Nephron (organoid): ENCODE measurements around the gene FBXW4.

ENCODE experiments used
- H3K27ac Mint-ChIP-seq, 3 experiments: 2 replicates each; pipeline ENCODE4 v1.8.0; 2020; ENCODE audit warnings: mixed read lengths in 3 of 3, mild to moderate bottlenecking in 2 of 3, moderate library complexity in 1 of 3
- H3K27me3 Mint-ChIP-seq: 2 replicates; pipeline ENCODE4 v1.8.0; 2021; ENCODE audit warnings: low read depth, mild to moderate bottlenecking, moderate library complexity, mixed read lengths
- H3K36me3 Mint-ChIP-seq: 2 replicates; pipeline ENCODE4 v1.8.0; 2020; ENCODE audit warnings: low read depth, mixed read lengths
- H3K4me1 Mint-ChIP-seq: 2 replicates; pipeline ENCODE4 v1.8.0; 2020; ENCODE audit warnings: mixed read lengths
- H3K4me3 Mint-ChIP-seq, 3 experiments: 2 replicates each; pipeline ENCODE4 v1.8.0; 2020; ENCODE audit warnings: mild to moderate bottlenecking in 3 of 3, mixed read lengths in 3 of 3, moderate library complexity in 2 of 3
- H3K9me3 Mint-ChIP-seq: 2 replicates; pipeline ENCODE4 v1.8.0; 2020; ENCODE audit warnings: mixed read lengths
- TF ChIP-seq, protein P1 (sequence below), 3 experiments: fragments of 200-600 bp; sonication (generic); IDR thresholded peaks; one replicate each; pipeline ENCODE4 v1.5.0; 2021; ENCODE audit warnings: antibody characterized with exemption in 3 of 3; ENCODE audit not compliant: unreplicated experiment in 3 of 3

FBXW4 gene, protein sequence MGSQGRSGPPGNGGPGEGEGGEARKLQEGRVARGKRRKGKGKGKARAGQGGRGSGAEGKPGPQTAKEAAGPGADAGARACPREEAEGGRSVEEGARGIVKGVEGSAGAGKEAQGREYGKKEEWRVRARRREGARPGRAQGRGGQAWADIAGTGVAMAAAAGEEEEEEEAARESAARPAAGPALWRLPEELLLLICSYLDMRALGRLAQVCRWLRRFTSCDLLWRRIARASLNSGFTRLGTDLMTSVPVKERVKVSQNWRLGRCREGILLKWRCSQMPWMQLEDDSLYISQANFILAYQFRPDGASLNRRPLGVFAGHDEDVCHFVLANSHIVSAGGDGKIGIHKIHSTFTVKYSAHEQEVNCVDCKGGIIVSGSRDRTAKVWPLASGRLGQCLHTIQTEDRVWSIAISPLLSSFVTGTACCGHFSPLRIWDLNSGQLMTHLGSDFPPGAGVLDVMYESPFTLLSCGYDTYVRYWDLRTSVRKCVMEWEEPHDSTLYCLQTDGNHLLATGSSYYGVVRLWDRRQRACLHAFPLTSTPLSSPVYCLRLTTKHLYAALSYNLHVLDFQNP

GRCh38 chr10:101694674-101695403 is at the start of gene FBXW4:
FBXW4 (minus strand) TSS chr10:101695170; CDS start chr10:101695105, 65 bp downstream.
- Mint-ChIP-seq H3K4me1 (peaks cover 34% of the 10 kb centered on the region), H3K27ac (peak within 1 kb of the TSS; percentile 100), H3K27me3 (no peaks in the 10 kb centered on the region), H3K36me3 (no peaks in the 10 kb centered on the region), H3K4me3 (peak within 1 kb of the TSS; percentile 95 to 99 (median 97)), H3K9me3 (no peaks in the 10 kb centered on the region)
- TF ChIP-seq, protein P1, sequence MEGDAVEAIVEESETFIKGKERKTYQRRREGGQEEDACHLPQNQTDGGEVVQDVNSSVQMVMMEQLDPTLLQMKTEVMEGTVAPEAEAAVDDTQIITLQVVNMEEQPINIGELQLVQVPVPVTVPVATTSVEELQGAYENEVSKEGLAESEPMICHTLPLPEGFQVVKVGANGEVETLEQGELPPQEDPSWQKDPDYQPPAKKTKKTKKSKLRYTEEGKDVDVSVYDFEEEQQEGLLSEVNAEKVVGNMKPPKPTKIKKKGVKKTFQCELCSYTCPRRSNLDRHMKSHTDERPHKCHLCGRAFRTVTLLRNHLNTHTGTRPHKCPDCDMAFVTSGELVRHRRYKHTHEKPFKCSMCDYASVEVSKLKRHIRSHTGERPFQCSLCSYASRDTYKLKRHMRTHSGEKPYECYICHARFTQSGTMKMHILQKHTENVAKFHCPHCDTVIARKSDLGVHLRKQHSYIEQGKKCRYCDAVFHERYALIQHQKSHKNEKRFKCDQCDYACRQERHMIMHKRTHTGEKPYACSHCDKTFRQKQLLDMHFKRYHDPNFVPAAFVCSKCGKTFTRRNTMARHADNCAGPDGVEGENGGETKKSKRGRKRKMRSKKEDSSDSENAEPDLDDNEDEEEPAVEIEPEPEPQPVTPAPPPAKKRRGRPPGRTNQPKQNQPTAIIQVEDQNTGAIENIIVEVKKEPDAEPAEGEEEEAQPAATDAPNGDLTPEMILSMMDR (IDR thresholded peaks at IDR 0.05; ENCODE audit: unreplicated experiment in 3 of 3): no peak

- TF ChIP-seq, protein P1 (IDR thresholded peaks at IDR 0.05; ENCODE audit: unreplicated experiment in 3 of 3): no peak
- Mint-ChIP-seq H3K4me1 (peaks cover 7% of the 10 kb centered on the region), H3K36me3 (no peaks in the 10 kb centered on the region), H3K9me3 (no peaks in the 10 kb centered on the region), H3K27me3 (peaks cover 6% of the 10 kb centered on the region), H3K4me3 (no peak overlapping the region), H3K27ac (no peak overlapping the region)
Measured at GRCh38 chr10:101744267-101744666, 49.3 kb upstream of the FBXW4 start.

DNA sequence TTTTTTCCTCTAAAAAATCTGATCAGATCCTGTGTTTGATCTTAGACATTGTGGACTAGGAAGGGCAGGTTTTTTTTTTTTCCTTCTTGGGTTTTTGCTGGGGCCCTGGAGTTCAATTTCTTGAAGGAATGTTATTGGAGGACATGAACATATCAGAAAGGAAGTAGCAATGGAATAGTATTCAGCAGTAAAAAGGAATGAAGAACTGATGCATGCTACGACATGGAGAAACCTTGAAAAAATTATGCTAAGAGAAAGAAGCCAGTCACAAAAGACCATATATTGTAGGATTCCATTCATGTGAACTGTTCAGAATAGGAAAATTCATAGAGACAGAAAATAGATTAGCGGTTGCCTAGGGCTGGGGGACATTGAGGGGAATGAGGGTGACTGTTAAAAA is 47.0 kb upstream of the FBXW4 start:
- TF ChIP-seq, protein P1 (IDR thresholded peaks at IDR 0.05; ENCODE audit: unreplicated experiment in 3 of 3): no peak
- Mint-ChIP-seq H3K36me3 (no peaks in the 10 kb centered on the region), H3K27ac (no peak overlapping the region), H3K4me3 (no peak overlapping the region), H3K9me3 (no peaks in the 10 kb centered on the region), H3K4me1 (peaks cover 4% of the 10 kb centered on the region), H3K27me3 (peaks cover 6% of the 10 kb centered on the region)

DNA sequence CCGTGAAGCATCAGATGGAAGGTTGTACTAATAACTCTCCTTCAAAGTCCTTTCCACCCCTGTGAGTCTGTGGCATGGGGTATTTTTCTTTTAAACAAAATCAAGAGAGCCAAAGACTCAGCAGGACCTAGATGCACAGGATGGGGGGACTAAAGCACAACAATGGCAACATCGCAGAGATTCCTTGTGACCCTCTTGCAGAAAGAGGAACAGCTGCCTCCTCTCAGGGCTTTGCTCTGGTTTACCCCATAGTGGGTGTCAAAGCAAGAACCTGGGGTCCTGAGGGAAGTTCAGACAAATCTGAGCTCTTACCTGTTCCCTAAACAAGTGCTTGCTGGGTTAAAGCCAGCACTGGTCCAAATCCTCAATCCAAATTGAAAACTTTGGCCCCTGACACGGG is 41.7 kb upstream of the FBXW4 start:
- TF ChIP-seq, protein P1 (IDR thresholded peaks at IDR 0.05; ENCODE audit: unreplicated experiment in 3 of 3): no peak
- Mint-ChIP-seq H3K4me1 (no peaks in the 10 kb centered on the region), H3K36me3 (no peaks in the 10 kb centered on the region), H3K4me3 (no peak overlapping the region), H3K9me3 (no peaks in the 10 kb centered on the region), H3K27ac (no peak overlapping the region), H3K27me3 (peaks cover 6% of the 10 kb centered on the region)

GRCh38 chr10:101732096-101732495 is 37.1 kb upstream of the FBXW4 start:
- no peaks in the 10 kb centered on the region for H3K27me3 Mint-ChIP-seq

More at GRCh38 chr10:101732096-101732495, 37.1 kb upstream of the FBXW4 start:
- no peak overlapping the region for H3K27ac Mint-ChIP-seq
- H3K4me3 Mint-ChIP-seq: no peak overlapping the region
- no peaks in the 10 kb centered on the region for H3K36me3 Mint-ChIP-seq
- H3K4me1 Mint-ChIP-seq: no peaks in the 10 kb centered on the region
- H3K9me3 Mint-ChIP-seq: no peaks in the 10 kb centered on the region
- TF ChIP-seq, protein P1 (IDR thresholded peaks at IDR 0.05; ENCODE audit: unreplicated experiment in 3 of 3): no peak
